Stimulated activated CD8-positive, alpha-beta memory T cell treated with anti-CD3 and anti-CD28 coated beads, Interleukin-15, amount 100 ng/mL, for 4 hours (primary cell): Measurements from ENCODE around the gene RAB44.

Experiments
- DNase-seq, 2 donors: peaks; one replicate each; pipeline ENCODE4 v3.0.0-alpha.2; 2020; ENCODE audit warnings: low read depth in 2 of 2

The RAB44 gene

GRCh38 chr6:36730424-36731380, 33.1 kb downstream of the RAB44 start:
- no peak for DNase-seq

- DNase-seq: no peak
Observed at GRCh38 chr6:36731622-36732310, 34.1 kb downstream of the RAB44 start.

DNA sequence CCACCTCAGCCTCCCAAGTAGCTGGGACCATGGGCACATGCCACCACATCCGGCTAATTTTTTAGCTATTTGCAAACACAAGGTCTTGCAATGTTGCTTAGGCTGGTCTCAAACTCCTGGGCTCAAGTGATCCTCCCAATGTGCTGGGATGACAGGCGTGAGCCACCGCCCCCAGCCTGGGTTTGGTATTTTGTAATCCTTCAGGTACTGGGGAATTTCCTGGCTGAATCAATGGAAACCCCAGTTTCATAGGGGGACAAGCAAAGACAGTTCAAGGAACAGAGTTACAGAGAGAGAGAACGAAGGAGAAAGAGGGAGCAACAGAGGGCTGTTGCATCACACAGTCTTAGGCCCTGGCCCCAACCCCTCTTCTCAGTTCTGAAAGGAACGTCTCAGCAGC, 35.7 kb downstream of the RAB44 start:
- DNase-seq: no peak

- no peak for DNase-seq
Observed at GRCh38 chr6:36734486-36735060, 36.9 kb downstream of the RAB44 start.

DNA sequence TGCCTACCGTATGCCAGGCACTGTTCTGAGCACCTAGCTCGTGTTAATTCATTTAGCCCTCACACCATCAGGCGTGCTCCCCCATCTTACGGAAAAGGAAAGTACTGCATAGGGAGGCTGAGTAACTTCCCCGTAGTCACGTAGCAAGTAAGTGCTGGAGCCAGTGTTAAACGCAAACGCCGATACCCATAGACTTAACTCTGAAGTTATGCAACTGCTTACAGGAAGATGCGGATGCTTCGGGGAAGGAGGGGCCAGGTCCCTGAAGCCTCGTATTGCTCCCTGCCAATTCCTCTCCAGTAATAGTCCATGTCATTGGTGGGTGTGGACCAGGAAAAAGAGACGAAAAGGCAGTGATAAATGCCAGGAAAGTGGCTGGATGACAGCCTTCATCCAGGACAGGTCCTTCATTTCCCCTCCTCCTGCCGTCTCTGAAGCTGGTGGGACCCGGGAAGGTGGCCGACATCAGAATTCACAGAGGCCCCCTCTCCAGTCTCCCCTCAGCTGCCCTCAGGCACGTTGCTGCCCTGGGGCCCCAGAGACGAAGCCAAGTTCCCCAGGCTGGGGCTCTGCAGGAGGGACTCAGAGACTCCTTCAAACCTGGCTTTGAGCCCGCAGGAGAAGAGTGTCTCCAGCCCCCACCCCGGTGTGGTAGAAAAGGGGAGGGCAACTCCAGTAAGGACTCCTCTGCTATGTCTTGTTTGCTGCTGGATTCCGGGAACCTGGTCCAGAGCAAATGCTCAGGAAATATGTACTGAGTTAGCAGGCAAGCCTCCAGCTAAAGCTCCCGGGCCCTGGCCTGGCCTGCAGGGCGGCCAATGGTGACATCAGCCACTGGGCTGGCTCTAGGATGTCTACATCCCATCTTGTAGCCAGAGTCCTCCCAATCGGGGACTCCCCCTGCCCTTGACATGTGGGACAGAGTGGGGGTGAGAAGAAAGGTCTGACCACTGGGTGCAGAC, 37.8 kb downstream of the RAB44 start:
- no peak for DNase-seq

DNA sequence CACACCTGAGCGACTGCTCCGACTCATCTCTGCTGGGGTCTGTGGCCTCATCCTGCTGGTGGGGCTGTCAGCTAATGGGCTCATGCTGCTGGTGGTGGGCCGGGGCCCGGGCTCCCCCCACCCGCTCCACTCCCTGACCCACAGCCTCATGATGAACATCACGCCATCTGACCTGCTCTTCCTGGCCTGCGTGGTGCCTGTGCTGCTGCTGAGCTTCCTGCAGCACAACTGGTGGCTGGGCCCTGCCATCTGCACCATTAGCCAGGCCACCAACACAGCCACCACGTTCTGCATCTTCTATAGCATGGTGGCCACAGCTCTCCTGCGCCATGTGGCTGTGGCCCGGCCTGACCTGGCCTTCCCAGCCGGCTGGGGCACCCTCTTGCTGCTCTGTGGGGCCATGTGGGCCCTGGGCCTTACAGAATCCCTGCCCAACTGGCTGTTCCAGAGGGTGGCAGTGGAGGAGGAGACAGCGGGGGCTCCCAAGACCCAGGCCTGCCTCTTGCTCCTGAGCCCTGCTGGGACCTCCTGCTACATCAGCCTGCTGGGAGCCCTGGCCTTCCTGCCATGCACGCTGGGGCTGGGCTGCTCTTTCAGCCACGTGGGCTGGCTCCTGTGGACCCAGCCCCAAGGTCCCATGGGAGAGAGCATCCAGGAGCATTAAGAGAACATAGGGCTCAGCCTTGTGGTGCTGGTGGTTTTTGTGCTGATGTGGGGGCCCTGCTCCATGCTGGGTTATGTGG, 39.6 kb downstream of the RAB44 start:
- no peak for DNase-seq

DNA sequence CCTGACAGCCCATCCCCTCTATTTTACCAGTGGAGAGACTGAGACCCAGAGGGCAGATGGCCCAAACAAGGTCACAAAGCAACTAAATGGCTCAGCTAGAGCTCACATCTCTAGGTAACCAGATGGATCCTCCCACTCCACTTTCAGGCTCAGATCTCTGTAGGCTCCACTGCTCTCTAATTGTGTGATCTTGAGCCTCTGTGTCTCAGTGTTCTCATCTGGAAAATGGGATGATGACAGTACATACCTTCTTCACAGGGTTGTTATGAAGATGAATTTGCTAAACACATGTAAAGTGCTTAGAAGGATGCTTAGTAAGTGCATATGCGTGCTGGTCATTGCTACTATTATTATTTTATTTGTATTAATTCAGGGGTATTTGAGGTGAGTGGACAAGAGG, 40.5 kb downstream of the RAB44 start:
- DNase-seq: no peak

GRCh38 chr6:36739947-36740817, 42.6 kb downstream of the RAB44 start:
- DNase-seq: no peak

GRCh38 chr6:36740818-36741179, 43.2 kb downstream of the RAB44 start:
- DNase-seq: no peak

DNA sequence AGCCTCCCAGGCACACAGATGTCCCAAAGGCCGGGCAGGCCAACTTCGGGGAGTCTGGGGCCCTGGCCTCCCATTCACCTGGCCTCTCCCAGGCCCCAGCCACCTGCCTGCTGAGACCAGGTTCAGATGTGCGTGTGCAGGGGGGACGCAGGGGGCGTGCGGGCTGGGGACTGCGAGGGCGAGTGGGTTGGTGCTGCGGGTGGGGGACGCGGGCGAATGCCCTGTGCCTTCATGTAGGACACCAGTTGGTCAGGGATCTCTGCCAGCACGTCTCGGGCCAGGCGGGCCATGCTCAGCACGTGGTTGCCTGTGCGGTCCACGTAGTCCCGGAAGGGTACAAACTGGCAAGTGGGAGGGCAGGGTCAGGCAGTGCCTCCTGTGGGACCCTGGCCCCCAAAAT, 44.5 kb downstream of the RAB44 start:
- DNase-seq: no peak

- no peak for DNase-seq
Observed at GRCh38 chr6:36743032-36743431, 45.4 kb downstream of the RAB44 start.

DNA sequence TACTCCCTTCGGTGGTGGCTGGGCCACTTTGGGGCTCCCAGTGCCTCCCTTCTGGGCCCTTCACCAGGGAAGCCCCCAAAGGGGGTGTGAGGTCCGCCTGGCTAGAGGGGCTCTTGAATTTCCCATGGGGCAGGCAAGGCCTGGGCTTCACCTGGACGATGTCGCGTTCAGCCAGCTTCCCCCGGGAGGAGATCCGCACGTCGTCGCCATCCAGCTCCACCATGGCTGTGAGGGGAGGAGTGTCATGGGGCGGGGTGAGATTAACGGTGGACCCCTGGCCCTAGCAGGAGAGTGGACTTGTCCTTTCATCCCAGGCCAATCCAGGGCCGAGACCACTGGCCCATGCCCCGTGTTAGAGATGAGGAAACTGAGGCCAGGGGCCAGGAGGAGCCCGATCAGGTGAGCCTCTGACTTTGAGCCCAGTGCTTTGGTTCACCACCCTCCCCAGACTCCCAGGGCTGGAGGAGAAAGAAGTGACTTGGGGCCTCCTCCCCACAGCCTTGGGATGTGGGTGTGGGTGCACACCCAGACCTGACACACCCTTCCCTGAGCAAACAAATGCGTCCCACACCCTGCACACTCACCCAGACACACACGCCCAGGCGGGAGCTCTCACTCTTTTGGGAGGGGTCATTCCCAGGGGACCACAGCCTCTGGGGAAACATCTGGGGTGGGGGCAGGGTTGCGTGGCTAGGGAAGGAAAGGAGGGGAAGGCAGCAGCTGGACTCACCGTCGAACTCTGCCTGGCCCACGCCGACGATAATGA, 46.1 kb downstream of the RAB44 start:
- DNase-seq: no peak

- DNase-seq: no peak
Observed at GRCh38 chr6:36744304-36744673, 46.7 kb downstream of the RAB44 start.

- DNase-seq: no peak
Observed at GRCh38 chr6:36745283-36745682, 47.7 kb downstream of the RAB44 start.

- DNase-seq: no peak
Observed at GRCh38 chr6:36745836-36746235, 48.2 kb downstream of the RAB44 start.

DNA sequence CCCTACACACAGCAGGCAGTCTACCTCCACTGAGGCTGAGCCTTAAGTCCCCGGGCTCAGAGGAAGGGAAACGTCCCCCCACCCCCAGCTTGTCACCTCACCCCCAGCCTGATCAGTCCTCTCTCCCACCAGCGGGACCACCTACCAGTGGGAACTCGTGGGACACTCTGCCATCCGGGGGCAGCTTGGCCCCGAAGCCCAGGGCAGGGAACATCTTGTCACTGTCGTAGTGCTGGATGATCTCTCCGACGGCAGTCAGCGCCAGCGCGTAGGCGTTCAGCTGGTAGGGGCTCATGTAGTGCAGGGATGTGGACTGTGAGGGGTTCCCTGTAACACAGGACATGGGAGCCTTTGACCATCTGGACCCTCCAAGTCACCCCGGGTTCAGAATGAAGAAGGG, 48.6 kb downstream of the RAB44 start:
- no peak for DNase-seq

GRCh38 chr6:36749829-36750489, 52.3 kb downstream of the RAB44 start:
- DNase-seq: no peak

DNA sequence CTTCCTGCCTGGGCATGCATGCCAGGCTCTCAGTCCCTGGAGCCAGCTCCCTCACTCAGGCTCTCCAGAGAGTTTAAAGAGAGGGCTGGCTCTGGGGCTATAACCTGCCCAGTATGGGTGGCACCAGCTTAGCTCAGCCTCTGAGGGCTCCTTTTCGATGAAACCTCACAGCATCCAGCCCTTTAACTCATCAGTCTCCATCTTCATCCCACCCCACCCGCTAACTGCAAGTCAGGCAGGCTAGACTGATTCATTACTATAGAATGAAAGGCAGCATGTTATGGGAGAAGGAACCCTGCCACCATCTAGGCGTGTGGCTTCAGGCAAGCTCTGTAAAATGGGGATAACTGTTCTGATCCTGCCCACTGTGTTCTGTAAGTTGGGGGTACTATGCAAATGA, 53.5 kb downstream of the RAB44 start:
- DNase-seq: no peak

GRCh38 chr6:36751833-36752186, 54.2 kb downstream of the RAB44 start:
- no peak for DNase-seq
